IMR-90 (cell line): Measurements from ENCODE around the gene DKK2. TPM values are rescaled to one million over a fixed set of nuclear protein-coding genes. Genes with fewer than 3 reads are reported as not detected.

Experiments used
- ATAC-seq: fragments of 200-7000 bp; cut with Tn5 transposase; 2 replicates; pipeline ENCODE4 v1.9.1; 2020; ENCODE audit warnings: low read depth, mild to moderate bottlenecking, moderate library complexity
- BruUV-seq: library from RNA; stranded (reverse); fragments of 400-500 nt; replicated peaks from 2 replicates; lab custom pipeline; 2021; lab: Mats Ljungman, UMichigan
- CTCF ChIA-PET: fragments of 300-600 bp; formaldehyde crosslinking; extraction: SDS; loops from one replicate; lab custom pipeline; 2021; ENCODE audit warnings: antibody characterized with exemption; lab: Yijun Ruan, JAX
- POLR2A ChIA-PET: fragments of 300-600 bp; sonication (Branson Sonifier 250); formaldehyde crosslinking; loops from one replicate; lab custom pipeline; 2022; ENCODE audit warnings: antibody characterized with exemption; ENCODE audit not compliant: unreplicated experiment; lab: Charles Lee
- DNase-seq: peaks from one replicate; pipeline ENCODE4 v3.0.0; 2013
- H2AFZ ChIP-seq: replicated peaks from 2 replicates; pipeline ENCODE3; 2013; ENCODE audit warnings: low read length, mild to moderate bottlenecking; ENCODE audit not compliant: poor library complexity
- H2AK5ac ChIP-seq: 2 replicates; pipeline ENCODE4 v1.6.1; 2013; ENCODE audit warnings: low read depth, low read length, inconsistent platforms
- H2AK9ac ChIP-seq: replicated peaks from 2 replicates; pipeline ENCODE3; 2013; ENCODE audit warnings: mild to moderate bottlenecking, low read depth, low read length, moderate library complexity; ENCODE audit not compliant: poor library complexity
- H2BK120ac ChIP-seq: 2 replicates; pipeline ENCODE4 v1.6.1; 2013; ENCODE audit warnings: low read depth, low read length, inconsistent platforms
- H2BK15ac ChIP-seq: 3 replicates; pipeline ENCODE4 v1.6.1; 2013; ENCODE audit warnings: low read depth, low read length, inconsistent platforms
- H2BK20ac ChIP-seq: 2 replicates; pipeline ENCODE4 v1.6.1; 2013; ENCODE audit warnings: low read depth, mild to moderate bottlenecking, inconsistent platforms, low read length, moderate library complexity
- H2BK5ac ChIP-seq: 2 replicates; pipeline ENCODE4 v1.6.1; 2013; ENCODE audit warnings: mild to moderate bottlenecking, low read depth, low read length, inconsistent platforms; ENCODE audit not compliant: poor library complexity, severe bottlenecking
- H3K14ac ChIP-seq: replicated peaks from 2 replicates; pipeline ENCODE4 v1.6.1; 2013; ENCODE audit warnings: low read depth, low read length, inconsistent platforms
- H3K18ac ChIP-seq: 2 replicates; pipeline ENCODE4 v1.6.1; 2013; ENCODE audit warnings: low read depth, low read length, control low read depth
- H3K23ac ChIP-seq: 2 replicates; pipeline ENCODE4 v1.6.1; 2013; ENCODE audit warnings: low read depth, low read length, inconsistent platforms
- H3K27ac ChIP-seq: 2 replicates; pipeline ENCODE4 v1.5.1; 2013; ENCODE audit warnings: mild to moderate bottlenecking, control low read depth, low read length; ENCODE audit not compliant: insufficient read depth
- H3K27me3 ChIP-seq: 2 replicates; pipeline ENCODE4 v1.6.1; 2013; ENCODE audit warnings: low read length; ENCODE audit not compliant: control insufficient read depth, insufficient read depth
- H3K36me3 ChIP-seq: 2 replicates; pipeline ENCODE4 v1.6.1; 2013; ENCODE audit warnings: low read length, mixed read lengths; ENCODE audit not compliant: control insufficient read depth, insufficient read depth
- H3K4ac ChIP-seq: 2 replicates; pipeline ENCODE4 v1.6.1; 2013; ENCODE audit warnings: low read depth, low read length, inconsistent platforms
- H3K4me1 ChIP-seq: 2 replicates; pipeline ENCODE4 v1.6.1; 2013; ENCODE audit warnings: low read length, mixed read lengths; ENCODE audit not compliant: control insufficient read depth, insufficient read depth
- H3K4me2 ChIP-seq: 2 replicates; pipeline ENCODE4 v1.6.1; 2013; ENCODE audit warnings: low read depth, mild to moderate bottlenecking, control low read depth, low read length, moderate library complexity
- H3K4me3 ChIP-seq: 2 replicates; pipeline ENCODE4 v1.5.1; 2013; ENCODE audit warnings: low read depth, mild to moderate bottlenecking, control low read depth, low read length, moderate library complexity; ENCODE audit not compliant: insufficient read depth
- H3K56ac ChIP-seq: 2 replicates; pipeline ENCODE4 v1.6.1; 2013; ENCODE audit warnings: low read length, inconsistent platforms; ENCODE audit not compliant: insufficient read depth; ENCODE audit errors: extremely low read depth
- H3K79me1 ChIP-seq, 2 experiments: 2 replicates each; pipeline ENCODE4 v1.6.1; 2013; ENCODE audit warnings: low read length in 2 of 2, inconsistent platforms in 1 of 2, low read depth in 1 of 2
- H3K9ac ChIP-seq: 2 replicates; pipeline ENCODE4 v1.6.1; 2013; ENCODE audit warnings: low read depth, low read length, control low read depth
- H3K9me1 ChIP-seq: 2 replicates; pipeline ENCODE4 v1.6.1; 2013; ENCODE audit warnings: low read length, inconsistent platforms; ENCODE audit not compliant: insufficient read depth
- H3K9me3 ChIP-seq: 2 replicates; pipeline ENCODE4 v1.6.1; 2013; ENCODE audit warnings: low read length; ENCODE audit not compliant: control insufficient read depth, insufficient read depth
- H4K20me1 ChIP-seq: 2 replicates; pipeline ENCODE4 v1.6.1; 2013; ENCODE audit warnings: low read length, inconsistent platforms; ENCODE audit not compliant: insufficient read depth
- H4K5ac ChIP-seq: 2 replicates; pipeline ENCODE4 v1.6.1; 2013; ENCODE audit warnings: mild to moderate bottlenecking, low read depth, low read length, control low read depth
- H4K8ac ChIP-seq, 2 experiments: 2 replicates each; pipeline ENCODE4 v1.6.1; 2013; ENCODE audit warnings: low read depth in 2 of 2, low read length in 2 of 2, control low read depth in 1 of 2, inconsistent platforms in 1 of 2
- H4K91ac ChIP-seq: 2 replicates; pipeline ENCODE4 v1.6.1; 2013; ENCODE audit warnings: low read depth, low read length, inconsistent platforms; ENCODE audit not compliant: insufficient read depth
- CEBPB ChIP-seq: IDR thresholded peaks from 2 replicates; pipeline ENCODE4 v1.6.1; 2012; ENCODE audit warnings: low read depth, low read length, improper control_type of control experiment
- CHD1 ChIP-seq: IDR thresholded peaks from 2 replicates; pipeline ENCODE4 v1.6.1; 2012; ENCODE audit warnings: low read depth, low read length, improper control_type of control experiment
- FOS ChIP-seq: fragments of 150-350 bp; IDR thresholded peaks from 2 replicates; pipeline ENCODE4 v1.6.1; 2016; ENCODE audit warnings: low read depth, low read length
- MAZ ChIP-seq: IDR thresholded peaks from 2 replicates; pipeline ENCODE4 v1.6.1; 2012; ENCODE audit warnings: low read depth, mild to moderate bottlenecking, low read length, improper control_type of control experiment, moderate library complexity, borderline replicate concordance
- MXI1 ChIP-seq: IDR thresholded peaks from 2 replicates; pipeline ENCODE4 v1.6.1; 2012; ENCODE audit warnings: low read depth, mild to moderate bottlenecking, low read length, moderate library complexity, borderline replicate concordance
- RAD21 ChIP-seq: IDR thresholded peaks from 2 replicates; pipeline ENCODE4 v1.6.1; 2012; ENCODE audit warnings: low read length, improper control_type of control experiment
- RFX5 ChIP-seq: IDR thresholded peaks from 2 replicates; pipeline ENCODE4 v1.8.0; 2012; ENCODE audit warnings: low read depth, mild to moderate bottlenecking, low read length, moderate library complexity
- SMC3 ChIP-seq: fragments of 150-350 bp; IDR thresholded peaks from 2 replicates; pipeline ENCODE4 v1.6.1; 2016; ENCODE audit warnings: low read depth, mild to moderate bottlenecking, antibody characterized with exemption, low read length, moderate library complexity
- WGBS, 2 experiments: methylation state at CpG; one replicate each; pipeline versions ENCODE4 v1.1.5 to v1.1.7; 2013; ENCODE audit warnings: missing lambda C conversion rate in 2 of 2; ENCODE audit not compliant: insufficient read length in 1 of 2; ENCODE audit errors: extremely low coverage in 2 of 2; 5-methylcytosine and 5-hydroxymethylcytosine counted together
- dilution Hi-C: fragments of 300-500 bp; cut with HindIII; formaldehyde crosslinking; loops from one replicate; pipeline ENCODE4 v1.14.3; 2018; ENCODE audit warnings: low sequenced_read_pairs; ENCODE audit not compliant: unreplicated experiment
- in situ Hi-C: fragments of 300-500 bp; cut with MboI; formaldehyde crosslinking; loops from 3 replicates; pipeline ENCODE4 v1.14.3; 2019; ENCODE audit warnings: low sequenced_read_pairs, inconsistent platforms, mixed read lengths
- intact Hi-C: fragments of 100-400 bp; cut with micrococcal nuclease; formaldehyde crosslinking; loops from 2 replicates; pipeline ENCODE4 v1.10.0; 2022
- polyA plus RNA-seq, 3 experiments: library from polyadenylated mRNA; depleted of rRNA; stranded (reverse); fragments of >200 nt; gene quantifications; 2 replicates each; pipeline ENCODE4 v1.2.3, GENCODE V29; 2012; ENCODE audit warnings: low replicate concordance in 1 of 3
- total RNA-seq: library from RNA; depleted of rRNA; stranded (reverse); fragments of >200 nt; gene quantifications from 2 replicates; pipeline ENCODE4 v1.2.3, GENCODE V29; 2012
- TF ChIP-seq, protein P1 (sequence below): fragments of 150-350 bp; IDR thresholded peaks from 2 replicates; pipeline ENCODE4 v1.6.1; 2017; ENCODE audit warnings: mild to moderate bottlenecking, antibody characterized with exemption, low read length, low read depth
- TF ChIP-seq, protein P2 (sequence below): fragments of 150-350 bp; IDR thresholded peaks from 2 replicates; pipeline ENCODE4 v1.6.1; 2016; ENCODE audit warnings: low read depth, mild to moderate bottlenecking, low read length, moderate library complexity, borderline replicate concordance

Gene DKK2
- total and polyA plus RNA-seq, 2 of the 4 experiments (the other 2 are of a cell fraction) = 0.39 to 0.72 TPM

DNA sequence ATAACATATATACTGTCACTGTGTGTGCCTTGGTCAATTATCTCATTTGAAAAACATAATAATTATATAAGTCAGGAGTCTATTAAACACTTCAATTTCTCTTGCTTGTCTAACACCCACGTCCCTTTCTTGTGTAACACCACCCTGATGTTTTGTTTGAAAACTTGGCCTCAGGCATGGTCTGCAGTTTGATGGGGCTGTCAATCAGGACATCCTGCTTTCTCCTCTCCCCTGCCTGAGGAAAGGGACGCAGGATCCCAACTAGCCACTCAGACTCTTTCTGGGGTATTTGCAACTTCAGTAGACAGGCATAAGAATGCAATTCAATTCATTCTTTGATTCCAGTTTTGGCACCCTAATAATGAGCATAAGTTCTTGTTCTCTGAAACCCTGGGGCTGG, 48.8 kb downstream of the DKK2 start:
- no peaks in the 10 kb centered on the region for H3K36me3 ChIP-seq
- CTCF ChIA-PET = interaction anchor here (0.7 kb wide), 1 partner anchor 107 kb away, joined by 4 read pairs; no protein-coding TSS in a partner anchor
- dilution Hi-C loops = no loop called here

More for the DNA sequence above, 48.8 kb downstream of the DKK2 start:
- Histone ChIP-seq H3K4me1 (no peaks in the 10 kb centered on the region), H3K56ac (no peak overlapping the region), H2AK5ac (no peak overlapping the region), H3K27ac (no peak overlapping the region), H2BK5ac (no peak overlapping the region), H4K91ac (no peak overlapping the region), H3K4me3 (no peak overlapping the region), H2BK120ac (no peak overlapping the region), H3K4me2 (no peak overlapping the region), H2AFZ (no peak overlapping the region), H4K20me1 (no peaks in the 10 kb centered on the region), H3K4ac (no peak overlapping the region), H4K8ac (no peak overlapping the region), H3K9me1 (no peaks in the 10 kb centered on the region), H3K14ac (no peak overlapping the region), H3K79me1 (no peaks in the 10 kb centered on the region), H2BK20ac (no peak overlapping the region), H3K18ac (no peak overlapping the region), H4K5ac (no peak overlapping the region), H3K9ac (no peak overlapping the region), H3K23ac (no peak overlapping the region), H2BK15ac (no peak overlapping the region), H3K9me3 (no peaks in the 10 kb centered on the region), H3K27me3 (no peaks in the 10 kb centered on the region), H2AK9ac (no peak overlapping the region)
- in situ Hi-C loops (no loop called here), intact Hi-C loops (no loop called here)
- POLR2A ChIA-PET = no interaction called here
- WGBS, 2 experiments = no CpG with 5 or more reads among the region's 2 CpGs
- BruUV-seq = no TSS peak
- TF ChIP-seq RAD21 = no peak
- TF ChIP-seq RFX5 = no peak
- no peak for TF ChIP-seq CEBPB
- no peak for TF ChIP-seq SMC3
- no peak for TF ChIP-seq MXI1
- TF ChIP-seq, protein P1, sequence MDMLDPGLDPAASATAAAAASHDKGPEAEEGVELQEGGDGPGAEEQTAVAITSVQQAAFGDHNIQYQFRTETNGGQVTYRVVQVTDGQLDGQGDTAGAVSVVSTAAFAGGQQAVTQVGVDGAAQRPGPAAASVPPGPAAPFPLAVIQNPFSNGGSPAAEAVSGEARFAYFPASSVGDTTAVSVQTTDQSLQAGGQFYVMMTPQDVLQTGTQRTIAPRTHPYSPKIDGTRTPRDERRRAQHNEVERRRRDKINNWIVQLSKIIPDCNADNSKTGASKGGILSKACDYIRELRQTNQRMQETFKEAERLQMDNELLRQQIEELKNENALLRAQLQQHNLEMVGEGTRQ = no peak
- no peak for TF ChIP-seq MAZ
- TF ChIP-seq CHD1 = no peak
- TF ChIP-seq, protein P2, sequence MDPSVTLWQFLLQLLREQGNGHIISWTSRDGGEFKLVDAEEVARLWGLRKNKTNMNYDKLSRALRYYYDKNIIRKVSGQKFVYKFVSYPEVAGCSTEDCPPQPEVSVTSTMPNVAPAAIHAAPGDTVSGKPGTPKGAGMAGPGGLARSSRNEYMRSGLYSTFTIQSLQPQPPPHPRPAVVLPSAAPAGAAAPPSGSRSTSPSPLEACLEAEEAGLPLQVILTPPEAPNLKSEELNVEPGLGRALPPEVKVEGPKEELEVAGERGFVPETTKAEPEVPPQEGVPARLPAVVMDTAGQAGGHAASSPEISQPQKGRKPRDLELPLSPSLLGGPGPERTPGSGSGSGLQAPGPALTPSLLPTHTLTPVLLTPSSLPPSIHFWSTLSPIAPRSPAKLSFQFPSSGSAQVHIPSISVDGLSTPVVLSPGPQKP = no peak
- TF ChIP-seq FOS = no peak
- DNase-seq (no peak), ATAC-seq (no peak)
